NB4 (cell line): Measurements from ENCODE around the gene KRT27.
A peak's percentile ranks its signal among the peaks of the same experiment; 100 is the strongest.
"Not testable (repeated sequence)": the region's sequence is repeated elsewhere in the genome, so short reads cannot be mapped to it uniquely, and the experiment has no call there.

Experiments
- DNase-seq: peaks from one replicate; pipeline ENCODE4 v3.0.0; 2010; ENCODE audit warnings: low read depth
- H3K4me3 ChIP-seq: one replicate; pipeline ENCODE4 v1.5.1; 2011; ENCODE audit warnings: mild to moderate bottlenecking, low read depth, low read length, moderate library complexity
- MYC ChIP-seq: IDR thresholded peaks from 2 replicates; pipeline ENCODE4 v1.6.1; 2011; ENCODE audit warnings: low read depth, low read length
- POLR2A ChIP-seq: IDR thresholded peaks from 2 replicates; pipeline ENCODE4 v1.6.1; 2011; ENCODE audit warnings: mild to moderate bottlenecking; ENCODE audit not compliant: insufficient read length; ENCODE audit errors: extremely low read depth
- TF ChIP-seq, protein P1 (sequence below): IDR thresholded peaks from one replicate; pipeline ENCODE4 v1.5.1; 2012; ENCODE audit warnings: low read depth, low read length
- TF ChIP-seq, protein P2 (sequence below): IDR thresholded peaks from 2 replicates; pipeline ENCODE4 v1.6.1; 2011; ENCODE audit warnings: low read depth, low read length

The KRT27 gene

DNA sequence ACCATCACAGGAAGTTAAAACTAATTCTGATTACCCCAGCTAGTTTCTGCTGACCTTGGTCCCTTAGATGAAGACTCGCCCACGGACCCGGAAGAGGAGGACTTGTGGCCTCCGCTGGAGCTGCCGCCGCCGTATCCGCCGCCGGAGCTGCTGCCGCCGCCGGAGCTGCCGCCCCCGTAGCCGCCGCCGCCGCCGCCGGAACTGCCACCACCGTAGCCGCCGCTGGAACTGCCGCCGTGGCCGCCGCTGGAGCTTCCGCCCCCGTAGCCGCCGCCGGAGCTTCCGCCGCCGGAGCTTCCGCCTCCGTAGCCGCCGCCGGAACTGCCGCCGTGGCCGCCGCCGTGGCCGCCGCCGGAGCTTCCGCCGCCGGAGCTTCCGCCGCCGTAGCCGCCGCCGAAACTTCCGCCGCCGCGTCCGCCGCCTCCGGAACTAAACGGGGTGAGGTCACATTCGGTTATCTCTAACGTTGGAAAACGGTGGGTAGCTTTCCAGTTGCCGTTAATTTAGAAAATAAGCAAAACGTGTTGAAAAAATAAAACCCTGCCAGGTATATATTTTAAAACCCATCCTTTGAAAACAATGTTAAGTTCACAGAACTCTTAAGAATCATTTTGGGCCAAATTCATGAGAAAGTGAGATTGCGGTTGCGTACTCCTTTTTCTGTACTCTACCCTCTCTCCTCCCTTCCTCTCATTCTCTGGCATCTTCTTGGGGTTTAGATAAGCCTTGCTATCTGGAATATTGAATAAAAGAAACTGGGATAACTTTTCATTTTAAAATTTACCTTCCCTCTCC, 36.6 kb upstream of the KRT27 start:
- peak; percentile 85 for DNase-seq
- peak overlapping the region; percentile 94 for H3K4me3 ChIP-seq
- TF ChIP-seq POLR2A (peak; percentile 23), MYC (no peak)

DNA sequence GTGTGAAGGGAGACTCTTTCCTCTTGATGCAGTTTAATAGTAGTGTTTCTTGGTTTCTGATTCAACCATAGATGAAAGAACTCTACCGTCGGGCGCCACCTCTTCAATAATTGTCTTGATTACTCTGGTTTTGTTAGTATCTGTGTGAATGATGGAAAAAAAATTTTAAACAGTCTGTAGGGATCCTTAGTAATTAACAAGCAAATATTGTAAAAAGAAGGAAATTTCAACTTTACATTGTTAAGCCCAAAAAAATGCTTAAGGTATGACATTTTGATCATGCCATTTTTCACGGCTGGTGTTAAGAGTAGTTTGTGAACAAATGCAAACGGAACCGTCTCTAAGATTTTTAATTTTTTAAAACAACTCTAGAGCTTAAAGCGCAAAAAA, 36.0 kb upstream of the KRT27 start:
- H3K4me3 ChIP-seq = peak overlapping the region; percentile 94
- no peak for DNase-seq
- TF ChIP-seq MYC = no peak
- no peak for TF ChIP-seq POLR2A
- TF ChIP-seq, protein P1, sequence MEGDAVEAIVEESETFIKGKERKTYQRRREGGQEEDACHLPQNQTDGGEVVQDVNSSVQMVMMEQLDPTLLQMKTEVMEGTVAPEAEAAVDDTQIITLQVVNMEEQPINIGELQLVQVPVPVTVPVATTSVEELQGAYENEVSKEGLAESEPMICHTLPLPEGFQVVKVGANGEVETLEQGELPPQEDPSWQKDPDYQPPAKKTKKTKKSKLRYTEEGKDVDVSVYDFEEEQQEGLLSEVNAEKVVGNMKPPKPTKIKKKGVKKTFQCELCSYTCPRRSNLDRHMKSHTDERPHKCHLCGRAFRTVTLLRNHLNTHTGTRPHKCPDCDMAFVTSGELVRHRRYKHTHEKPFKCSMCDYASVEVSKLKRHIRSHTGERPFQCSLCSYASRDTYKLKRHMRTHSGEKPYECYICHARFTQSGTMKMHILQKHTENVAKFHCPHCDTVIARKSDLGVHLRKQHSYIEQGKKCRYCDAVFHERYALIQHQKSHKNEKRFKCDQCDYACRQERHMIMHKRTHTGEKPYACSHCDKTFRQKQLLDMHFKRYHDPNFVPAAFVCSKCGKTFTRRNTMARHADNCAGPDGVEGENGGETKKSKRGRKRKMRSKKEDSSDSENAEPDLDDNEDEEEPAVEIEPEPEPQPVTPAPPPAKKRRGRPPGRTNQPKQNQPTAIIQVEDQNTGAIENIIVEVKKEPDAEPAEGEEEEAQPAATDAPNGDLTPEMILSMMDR = no peak
- TF ChIP-seq, protein P2, sequence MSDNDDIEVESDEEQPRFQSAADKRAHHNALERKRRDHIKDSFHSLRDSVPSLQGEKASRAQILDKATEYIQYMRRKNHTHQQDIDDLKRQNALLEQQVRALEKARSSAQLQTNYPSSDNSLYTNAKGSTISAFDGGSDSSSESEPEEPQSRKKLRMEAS = no peak

- no peak for DNase-seq
- no peak overlapping the region for H3K4me3 ChIP-seq
- TF ChIP-seq, protein P2 = no peak
- TF ChIP-seq POLR2A (no peak), MYC (no peak)
- TF ChIP-seq, protein P1 = no peak
Measured at GRCh38 chr17:40817103-40817682, 34.8 kb upstream of the KRT27 start.

- no peak overlapping the region for H3K4me3 ChIP-seq
- DNase-seq = no peak
- TF ChIP-seq, protein P1 = no peak
- TF ChIP-seq POLR2A (no peak), MYC (no peak)
- TF ChIP-seq, protein P2 = no peak
Measured at GRCh38 chr17:40816569-40816968, 34.2 kb upstream of the KRT27 start.

DNA sequence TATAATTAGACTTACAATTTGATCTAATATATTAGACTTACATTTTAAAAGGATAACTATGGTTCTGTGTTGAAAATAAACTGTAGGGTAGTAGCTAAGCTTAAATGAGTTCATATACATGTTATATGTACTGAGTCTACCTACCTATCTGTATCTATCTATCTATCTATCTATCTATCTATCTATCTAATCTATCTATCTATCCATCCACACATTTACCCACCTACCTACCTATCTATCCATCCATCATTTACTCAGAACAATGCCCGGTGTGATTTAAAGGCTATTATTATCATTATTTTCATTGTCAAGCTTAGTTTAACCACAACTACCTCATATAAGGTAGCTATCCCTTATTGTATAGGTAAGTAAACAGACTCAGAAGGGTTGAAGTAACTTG, 33.0 kb upstream of the KRT27 start:
- DNase-seq = no peak
- TF ChIP-seq MYC = no peak
- no peak overlapping the region for H3K4me3 ChIP-seq

- not testable (repeated sequence) for DNase-seq, H3K4me3 ChIP-seq
Measured at GRCh38 chr17:40814657-40815056, 32.3 kb upstream of the KRT27 start.

- DNase-seq = no peak
- TF ChIP-seq POLR2A (no peak), MYC (no peak)
- TF ChIP-seq, protein P2 = no peak
- TF ChIP-seq, protein P1 = no peak
- H3K4me3 ChIP-seq = no peak overlapping the region
Measured at GRCh38 chr17:40813804-40814203, 31.5 kb upstream of the KRT27 start.
